ENCODE results near the gene GYG2.

The GYG2 gene

DNA sequence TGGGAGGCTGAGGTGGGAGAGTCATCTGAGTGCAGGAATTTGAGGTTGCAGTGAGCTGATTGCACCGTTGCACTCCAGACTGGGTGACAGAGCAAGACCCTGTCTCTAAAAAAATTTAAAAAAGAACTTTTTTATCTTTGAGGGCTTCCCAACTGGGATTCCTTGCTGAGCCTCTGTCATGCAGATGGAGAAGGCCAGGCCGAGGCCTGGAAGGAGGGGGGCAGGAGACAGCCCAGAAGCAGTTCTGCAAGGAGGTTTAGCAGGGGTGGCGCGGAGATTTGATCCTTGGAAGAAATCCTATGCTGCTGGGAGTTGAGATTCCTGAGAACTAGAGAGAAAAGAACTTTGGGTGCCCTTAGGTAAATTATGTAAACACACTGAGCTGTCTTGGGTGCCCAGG is 102.9 kb downstream of the GYG2 start:
- DNase-seq (ENCODE audit: low spot score): no peak
- no peak for TF ChIP-seq CTCF (IDR thresholded peaks at IDR 0.05; ENCODE audit: extremely low read depth, missing control alignments)

Measured in GM20000 (cell line).